BLaER1 treated with 17β-estradiol and CSF1 and Interleukin-3, amounts not matched to agents 10 nM and 100 nM (cell line): ENCODE results near the gene NLRP6.
"Not testable (repeated sequence)": the region's sequence is repeated elsewhere in the genome, so short reads cannot be mapped to it uniquely, and the experiment has no call there.

Experiments
- H3K27ac ChIP-seq, 11 experiments: shearing (Covaris generic); formaldehyde crosslinking; 2 replicates each; pipeline ENCODE4 v1.8.1; 2022
- H3K27me3 ChIP-seq, 11 experiments: shearing (Covaris generic); formaldehyde crosslinking; 2 replicates each; pipeline ENCODE4 v1.8.1; 2022
- H3K36me3 ChIP-seq, 11 experiments: shearing (Covaris generic); formaldehyde crosslinking; 2 replicates each; pipeline ENCODE4 v1.8.1; 2022
- H3K4me1 ChIP-seq, 10 experiments: shearing (Covaris generic); formaldehyde crosslinking; 2 replicates each; pipeline ENCODE4 v1.8.1; 2022
- H3K4me2 ChIP-seq, 11 experiments: shearing (Covaris generic); formaldehyde crosslinking; 2 replicates each; pipeline ENCODE4 v1.8.1; 2022
- H3K4me3 ChIP-seq, 10 experiments: shearing (Covaris generic); formaldehyde crosslinking; 2 replicates each; pipeline ENCODE4 v1.8.1; 2022
- H3K9ac ChIP-seq, 11 experiments: shearing (Covaris generic); formaldehyde crosslinking; 2 replicates each; pipeline ENCODE4 v1.8.1; 2022
- H3K9me3 ChIP-seq, 11 experiments: shearing (Covaris generic); formaldehyde crosslinking; replicated peaks in 1 of 11; 2 replicates each; pipeline ENCODE4 v1.8.1; 2022
- H4K20me1 ChIP-seq, 11 experiments: shearing (Covaris generic); formaldehyde crosslinking; 2 replicates each; pipeline ENCODE4 v1.8.1; 2022
- Cebpa-rat ChIP-seq, 11 experiments: shearing (Covaris generic); IDR thresholded peaks; 2 replicates each; pipeline ENCODE4 v1.8.1; 2022

Gene NLRP6

DNA sequence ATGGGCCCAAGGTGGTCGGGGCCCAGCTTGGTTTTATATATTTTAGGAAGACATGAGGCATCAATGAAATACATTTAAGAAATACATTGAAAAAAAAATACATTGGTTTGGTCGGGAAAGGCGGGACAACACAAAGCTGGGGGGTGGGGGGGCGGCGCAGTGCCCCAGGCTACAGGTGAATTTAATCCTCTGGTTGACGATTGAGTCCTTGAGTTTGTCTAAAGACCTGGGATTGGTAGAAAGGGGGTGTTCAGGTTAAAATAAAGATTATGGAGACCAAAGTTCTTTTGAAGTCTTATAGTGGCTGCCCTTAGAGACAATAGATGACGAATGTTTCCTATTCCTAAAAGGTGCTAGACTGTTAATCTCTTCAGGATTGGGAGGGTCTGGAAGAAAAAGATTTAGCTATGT is 38.7 kb downstream of the NLRP6 start:
- H3K9me3 ChIP-seq, result no peaks in the 10 kb centered on the region
- peak overlapping the region in 1 of 10 experiments; percentile 74; a peak in 1 of 20 replicates for H3K4me3 ChIP-seq
- no peaks in the 10 kb centered on the region for H4K20me1 ChIP-seq
- H3K27ac ChIP-seq, result no peak overlapping the region
- peak overlapping the region in 1 of 11 experiments; percentile 77; a peak in 1 of 22 replicates for H3K9ac ChIP-seq
- no peaks in the 10 kb centered on the region for H3K27me3 ChIP-seq
- H3K36me3 ChIP-seq, result peaks cover 0 to 14% (median 8%) of the 10 kb centered on the region in 11 experiments; a peak in 10 of 22 replicates
- peaks cover 59 to 75% (median 71%) of the 10 kb centered on the region in 10 experiments for H3K4me1 ChIP-seq
- H3K4me2 ChIP-seq, result peak overlapping the region in 9 of 11 experiments; percentile 5 to 97 (median 90); a peak in 10 of 22 replicates
- TF ChIP-seq Cebpa-rat (IDR thresholded peaks at IDR 0.05), result no peak

DNA sequence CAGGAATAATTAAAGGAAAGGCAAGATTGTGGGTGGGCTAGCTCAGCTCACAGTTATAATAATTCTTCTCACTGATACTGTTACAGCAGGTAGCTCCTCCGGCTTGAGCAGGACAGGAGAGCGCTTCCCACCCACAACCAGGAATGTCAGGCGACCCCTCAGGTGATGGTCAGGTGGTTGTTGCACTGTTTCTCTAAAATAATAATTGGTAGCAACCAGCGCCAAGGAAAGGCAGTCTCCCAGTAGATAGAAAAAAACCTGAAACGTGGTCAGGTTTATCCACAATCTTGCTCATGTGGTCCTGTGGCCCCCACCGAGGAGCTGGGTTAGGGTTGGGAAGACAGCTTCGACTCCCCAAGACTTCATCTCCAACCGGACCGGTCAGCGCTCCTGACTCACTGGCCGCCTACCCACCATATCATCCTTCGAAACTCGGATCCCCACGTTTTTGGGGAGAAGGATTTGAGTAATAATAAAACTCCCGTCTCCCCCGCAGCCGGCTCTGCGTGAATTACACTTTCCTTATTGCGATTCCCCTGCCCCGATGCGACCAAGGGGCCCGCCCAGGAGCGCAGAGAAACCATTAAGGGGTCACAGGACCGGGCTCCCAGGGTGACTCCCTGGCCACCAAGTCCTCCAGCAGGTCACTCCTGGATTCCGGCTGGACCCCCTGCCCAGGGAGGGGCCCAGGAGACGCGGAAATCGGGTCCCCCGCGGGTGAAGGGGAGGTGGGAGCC is 39.6 kb downstream of the NLRP6 start:
- not testable (repeated sequence) for H3K9me3 ChIP-seq, H3K27me3 ChIP-seq, H3K27ac ChIP-seq, H4K20me1 ChIP-seq, H3K4me3 ChIP-seq
- Histone ChIP-seq H3K4me1 (peaks cover 50 to 71% (median 63%) of the 10 kb centered on the region in 10 experiments), H3K9ac (peak overlapping the region in 1 of 11 experiments; percentile 0; a peak in 1 of 22 replicates), H3K4me2 (peak overlapping the region in 6 of 11 experiments; percentile 5 to 88 (median 28); a peak in 6 of 22 replicates), H3K36me3 (peaks cover 0 to 14% (median 8%) of the 10 kb centered on the region in 11 experiments; a peak in 10 of 22 replicates)

GRCh38 chr11:318405-319120 is 40.4 kb downstream of the NLRP6 start:
- not testable (repeated sequence) for H3K9me3 ChIP-seq, H4K20me1 ChIP-seq, H3K27me3 ChIP-seq
- peak overlapping the region; percentile 50 to 70 (median 62) for H3K4me3 ChIP-seq
- peaks cover 0 to 14% (median 8%) of the 10 kb centered on the region in 11 experiments; a peak in 10 of 22 replicates for H3K36me3 ChIP-seq
- H3K4me2 ChIP-seq, result peak overlapping the region; percentile 54 to 94 (median 84)
- peaks cover 42 to 71% (median 60%) of the 10 kb centered on the region in 10 experiments for H3K4me1 ChIP-seq
- H3K9ac ChIP-seq, result peak overlapping the region; percentile 70 to 87 (median 77)
- H3K27ac ChIP-seq, result peak overlapping the region; percentile 51 to 78 (median 69); a peak in 21 of 22 replicates

DNA sequence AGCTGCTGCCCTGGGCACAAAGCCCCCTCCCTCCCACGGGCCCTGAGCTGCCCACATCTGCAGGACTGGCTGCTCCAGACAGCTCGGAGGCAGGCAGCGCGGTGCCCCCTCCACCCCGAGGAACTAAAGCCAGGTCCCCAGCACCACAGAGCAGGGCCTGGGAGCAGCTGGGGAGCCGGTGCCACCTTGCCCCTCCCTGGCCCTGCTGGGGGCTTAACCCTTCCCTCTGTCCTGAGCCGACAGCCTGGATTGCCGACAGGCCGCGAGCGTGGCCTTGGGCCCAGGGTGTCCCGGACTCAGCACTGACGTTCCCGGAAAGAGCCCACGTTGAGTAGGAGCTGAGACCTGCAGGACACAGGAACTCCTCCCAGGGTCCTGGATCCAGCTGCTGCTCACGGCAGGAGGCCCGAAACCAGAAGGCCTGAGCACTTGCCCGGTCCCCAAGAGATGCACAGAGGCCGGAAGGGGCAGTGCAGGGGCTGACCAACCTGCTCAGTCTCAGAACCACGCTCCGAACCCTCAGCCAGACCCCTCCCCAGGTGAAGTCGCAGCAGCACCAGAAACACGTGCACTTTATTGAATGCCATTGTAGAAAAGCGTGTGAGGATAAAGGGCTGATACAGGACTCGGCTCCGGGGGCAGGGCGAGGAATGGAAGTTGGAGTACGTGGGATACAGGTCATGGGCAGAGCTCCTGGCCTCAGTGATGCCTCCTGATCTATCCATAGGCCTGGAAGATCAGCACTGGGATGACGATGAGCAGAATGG is 41.1 kb downstream of the NLRP6 start:
- H3K9me3 ChIP-seq, H4K20me1 ChIP-seq, H3K27me3 ChIP-seq: not testable (repeated sequence)
- H3K36me3 ChIP-seq, result peaks cover 0 to 14% (median 8%) of the 10 kb centered on the region in 11 experiments; a peak in 10 of 22 replicates
- peak overlapping the region; percentile 54 to 94 (median 84) for H3K4me2 ChIP-seq
- peak overlapping the region; percentile 70 to 87 (median 77) for H3K9ac ChIP-seq
- H3K4me3 ChIP-seq, result peak overlapping the region; percentile 50 to 70 (median 62)
- peak overlapping the region; percentile 51 to 78 (median 69); a peak in 21 of 22 replicates for H3K27ac ChIP-seq
- H3K4me1 ChIP-seq, result peaks cover 45 to 71% (median 60%) of the 10 kb centered on the region in 10 experiments

DNA sequence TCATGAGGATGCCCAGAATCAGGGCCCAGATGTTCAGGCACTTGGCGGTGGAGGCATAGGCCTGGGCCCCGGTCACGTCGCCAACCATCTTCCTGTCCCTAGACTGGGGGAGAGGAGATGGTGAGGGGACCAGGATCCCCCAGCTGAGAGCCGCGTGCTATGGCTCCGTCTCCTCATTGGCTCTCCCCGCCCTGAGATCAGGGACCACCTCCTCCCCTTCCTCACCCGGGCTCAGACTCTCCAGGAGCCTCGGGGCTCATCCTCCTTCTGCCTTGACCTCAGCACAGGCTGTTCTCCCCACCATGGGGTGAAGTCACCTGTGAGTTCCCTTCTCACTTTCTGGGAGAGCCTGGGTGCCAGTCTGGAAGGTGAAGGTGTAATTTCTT is 41.7 kb downstream of the NLRP6 start:
- Histone ChIP-seq H3K4me3 (peak overlapping the region in 9 of 10 experiments; percentile 25 to 70 (median 61); a peak in 16 of 20 replicates), H3K4me1 (peaks cover 46 to 71% (median 60%) of the 10 kb centered on the region in 10 experiments), H3K36me3 (peaks cover 0 to 14% (median 8%) of the 10 kb centered on the region in 11 experiments; a peak in 10 of 22 replicates), H3K4me2 (peak overlapping the region; percentile 72 to 94 (median 84)), H3K9ac (peak overlapping the region in 10 of 11 experiments; percentile 44 to 87 (median 77); a peak in 15 of 22 replicates), H3K27ac (peak overlapping the region in 3 of 11 experiments; percentile 19 to 76 (median 45); a peak in 5 of 22 replicates)
- H4K20me1 ChIP-seq, H3K27me3 ChIP-seq, H3K9me3 ChIP-seq: not testable (repeated sequence)

GRCh38 chr11:324156-324555 is 45.9 kb downstream of the NLRP6 start:
- Histone ChIP-seq H3K4me1 (peaks cover 66 to 84% (median 78%) of the 10 kb centered on the region in 10 experiments), H3K27ac (0 out of 22 replicates have a peak overlapping the region, but pooled peaks of 2 of the 11 experiments have one; percentile 25 to 27), H3K36me3 (no peaks in the 10 kb centered on the region), H3K27me3 (no peaks in the 10 kb centered on the region), H3K9me3 (no peaks in the 10 kb centered on the region), H4K20me1 (no peaks in the 10 kb centered on the region), H3K4me3 (no peak overlapping the region), H3K9ac (0 out of 22 replicates have a peak overlapping the region, but pooled peaks of 3 of the 11 experiments have one; percentile 2 to 16 (median 15)), H3K4me2 (peak overlapping the region; percentile 18 to 77 (median 48); a peak in 21 of 22 replicates)
- TF ChIP-seq Cebpa-rat (IDR thresholded peaks at IDR 0.05), result no peak

DNA sequence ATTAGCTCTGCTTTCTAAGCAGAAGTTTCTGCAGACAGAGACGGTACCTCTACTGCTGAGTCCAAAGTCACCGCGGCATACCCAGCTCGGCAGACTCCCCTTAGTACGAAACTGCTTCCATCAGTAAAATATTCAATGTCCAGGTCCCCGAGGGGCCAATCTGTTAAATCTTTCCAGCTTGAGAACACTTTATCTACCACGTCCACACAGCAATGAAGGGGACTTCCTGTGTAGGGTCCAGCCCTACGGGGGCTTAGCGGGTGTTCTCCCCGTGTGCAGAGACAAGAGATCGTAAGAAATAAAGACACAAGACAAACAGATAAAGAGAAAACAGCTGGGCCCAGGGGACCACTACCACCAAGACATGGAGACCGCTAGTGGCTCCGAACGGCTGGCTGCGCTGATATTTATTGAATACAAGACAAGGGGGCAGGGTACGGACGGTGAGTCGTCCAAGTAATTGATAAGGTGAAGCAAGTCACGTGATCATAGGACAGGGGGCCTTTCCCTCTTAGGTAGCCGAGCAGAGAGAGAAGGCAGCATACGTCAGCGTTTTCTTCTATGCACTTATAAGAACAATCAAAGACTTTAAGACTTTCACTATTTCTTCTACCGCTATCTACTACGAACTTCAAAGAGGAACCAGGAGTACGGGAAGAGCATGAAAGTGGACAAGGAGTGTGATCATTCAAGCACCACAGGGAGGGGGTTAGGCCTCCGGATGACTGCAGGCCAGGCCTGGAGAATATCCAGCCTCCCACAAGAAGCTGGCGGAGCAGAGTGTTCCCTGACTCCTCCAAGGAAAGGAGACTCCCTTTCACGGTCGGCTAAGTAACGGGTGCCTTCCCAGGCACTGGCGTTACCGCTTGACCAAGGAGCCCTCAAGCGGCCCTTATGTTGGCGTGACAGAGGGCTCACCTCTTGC is 46.6 kb downstream of the NLRP6 start:
- H3K27ac ChIP-seq, result peak overlapping the region in 2 of 11 experiments; percentile 25 to 27; a peak in 1 of 22 replicates
- not testable (repeated sequence) for H4K20me1 ChIP-seq, H3K27me3 ChIP-seq, H3K4me3 ChIP-seq, H3K36me3 ChIP-seq, H3K9me3 ChIP-seq
- H3K4me2 ChIP-seq, result peak overlapping the region; percentile 18 to 91 (median 51)
- H3K9ac ChIP-seq, result 0 out of 22 replicates have a peak overlapping the region, but pooled peaks of 2 of the 11 experiments have one; percentile 2 to 16
- H3K4me1 ChIP-seq, result peaks cover 66 to 85% (median 78%) of the 10 kb centered on the region in 10 experiments
